Stimulated activated CD8-positive, alpha-beta memory T cell treated with anti-CD3 and anti-CD28 coated beads, Interleukin-7, amount 100 ng/mL, for 1 hour (primary cell): ENCODE measurements around the gene SS18L1.
A peak's percentile ranks its signal among the peaks of the same experiment; 100 is the strongest.

Source experiments
- DNase-seq, 2 donors: peaks; one replicate each; pipeline ENCODE4 v3.0.0-alpha.2; 2020; ENCODE audit warnings: low read depth in 2 of 2

Gene SS18L1

GRCh38 chr20:62171245-62171644, 27.7 kb downstream of the SS18L1 start:
- DNase-seq = no peak

GRCh38 chr20:62172666-62173065, 29.1 kb downstream of the SS18L1 start:
- DNase-seq = no peak

- DNase-seq = no peak
Observed at GRCh38 chr20:62174021-62174804, 30.6 kb downstream of the SS18L1 start.

GRCh38 chr20:62174870-62175624, 31.5 kb downstream of the SS18L1 start:
- no peak for DNase-seq

- no peak for DNase-seq
Observed at GRCh38 chr20:62175711-62176110, 32.1 kb downstream of the SS18L1 start.

- no peak for DNase-seq
Observed at GRCh38 chr20:62176866-62177265, 33.3 kb downstream of the SS18L1 start.

- no peak for DNase-seq
Observed at GRCh38 chr20:62177307-62177706, 33.7 kb downstream of the SS18L1 start.

GRCh38 chr20:62178316-62179161, 35.0 kb downstream of the SS18L1 start:
- DNase-seq = no peak

- DNase-seq = no peak
Observed at GRCh38 chr20:62179162-62179504, 35.6 kb downstream of the SS18L1 start.

GRCh38 chr20:62181808-62182207, 38.2 kb downstream of the SS18L1 start:
- no peak for DNase-seq

- peak; percentile 88 to 91 for DNase-seq
Observed at GRCh38 chr20:62182469-62183425, 39.2 kb downstream of the SS18L1 start, which contains the start of gene MTG2. TSS of gene MTG2 (plus strand) at chr20:62183028. CDS start at chr20:62193421, 10,393 bp downstream.

- no peak for DNase-seq
Observed at GRCh38 chr20:62183426-62184142, 40.0 kb downstream of the SS18L1 start.

- DNase-seq = no peak
Observed at GRCh38 chr20:62186096-62186426, 42.5 kb downstream of the SS18L1 start.

- DNase-seq = no peak
Observed at GRCh38 chr20:62186887-62187866, 43.6 kb downstream of the SS18L1 start.

- no peak for DNase-seq
Observed at GRCh38 chr20:62190639-62191411, 47.3 kb downstream of the SS18L1 start.

GRCh38 chr20:62191781-62192559, 48.4 kb downstream of the SS18L1 start:
- DNase-seq = no peak

- DNase-seq = no peak
Observed at GRCh38 chr20:62192635-62193034, 49.1 kb downstream of the SS18L1 start.
